WTC11 (cell line): ENCODE data around the gene SCYL1. TPM values are rescaled to one million over a fixed set of nuclear protein-coding genes. Genes with fewer than 3 reads are reported as not detected.

ENCODE experiments used
- AR ChIP-seq: fragments of 250-450 bp; sonication (Bioruptor Pico); IDR thresholded peaks from 2 replicates; pipeline ENCODE4 v1.9.0; 2021; ENCODE audit warnings: mild to moderate bottlenecking
- ATF6 ChIP-seq: sonication (generic); formaldehyde crosslinking; IDR thresholded peaks from 2 replicates; pipeline ENCODE4 v1.8.1; 2023; ENCODE audit warnings: mild to moderate bottlenecking, missing genetic modification reagents
- CBFB ChIP-seq: sonication (generic); formaldehyde crosslinking; IDR thresholded peaks from 2 replicates; pipeline ENCODE4 v1.8.1; 2022; ENCODE audit warnings: mild to moderate bottlenecking, low read depth, missing genetic modification reagents
- CREM ChIP-seq: sonication (generic); formaldehyde crosslinking; IDR thresholded peaks from 2 replicates; pipeline ENCODE4 v1.8.1; 2022; ENCODE audit warnings: mild to moderate bottlenecking, missing genetic modification reagents, moderate library complexity
- EMX1 ChIP-seq: fragments of 250-450 bp; sonication (Bioruptor Pico); IDR thresholded peaks from 2 replicates; pipeline ENCODE4 v1.8.0; 2021; ENCODE audit warnings: mild to moderate bottlenecking
- ETV6 ChIP-seq: sonication (generic); formaldehyde crosslinking; IDR thresholded peaks from 2 replicates; pipeline ENCODE4 v1.8.1; 2022; ENCODE audit warnings: mild to moderate bottlenecking, missing genetic modification reagents
- FOXJ3 ChIP-seq: sonication (generic); formaldehyde crosslinking; IDR thresholded peaks from 2 replicates; pipeline ENCODE4 v1.9.0; 2021; ENCODE audit warnings: missing genetic modification reagents, mild to moderate bottlenecking, borderline replicate concordance
- FOXK1 ChIP-seq: sonication (generic); formaldehyde crosslinking; IDR thresholded peaks from 2 replicates; pipeline ENCODE4 v1.8.0; 2022; ENCODE audit warnings: mild to moderate bottlenecking, moderate library complexity, missing genetic modification reagents
- HMGXB4 ChIP-seq: sonication (generic); formaldehyde crosslinking; IDR thresholded peaks from 2 replicates; pipeline ENCODE4 v1.8.1; 2023; ENCODE audit warnings: mild to moderate bottlenecking, moderate library complexity, missing genetic modification reagents
- JAZF1 ChIP-seq: fragments of 250-450 bp; sonication (Bioruptor Pico); IDR thresholded peaks from 2 replicates; pipeline ENCODE4 v1.9.0; 2021; ENCODE audit warnings: moderate library complexity, mild to moderate bottlenecking, inconsistent platforms
- MYBL2 ChIP-seq: sonication (generic); formaldehyde crosslinking; IDR thresholded peaks from 2 replicates; pipeline ENCODE4 v1.8.1; 2023; ENCODE audit warnings: mild to moderate bottlenecking, moderate library complexity, missing genetic modification reagents
- NFATC4 ChIP-seq: fragments of 250-450 bp; sonication (Bioruptor Pico); IDR thresholded peaks from 2 replicates; pipeline ENCODE4 v1.9.0; 2021; ENCODE audit warnings: mild to moderate bottlenecking
- NR1H2 ChIP-seq: sonication (generic); formaldehyde crosslinking; IDR thresholded peaks from 2 replicates; pipeline ENCODE4 v1.9.0; 2021; ENCODE audit warnings: mild to moderate bottlenecking, moderate library complexity, missing genetic modification reagents
- PRRX2 ChIP-seq: fragments of 250-450 bp; sonication (Bioruptor Pico); IDR thresholded peaks from 2 replicates; pipeline ENCODE4 v1.8.0; 2021; ENCODE audit warnings: mild to moderate bottlenecking
- RORB ChIP-seq: fragments of 250-450 bp; sonication (Bioruptor Pico); IDR thresholded peaks from 2 replicates; pipeline ENCODE4 v1.9.0; 2021; ENCODE audit warnings: mild to moderate bottlenecking
- TEAD1 ChIP-seq: sonication (generic); formaldehyde crosslinking; IDR thresholded peaks from 2 replicates; pipeline ENCODE4 v1.8.0; 2022; ENCODE audit warnings: mild to moderate bottlenecking, missing genetic modification reagents
- TP53 ChIP-seq: sonication (generic); formaldehyde crosslinking; IDR thresholded peaks from 2 replicates; pipeline ENCODE4 v1.8.1; 2023; ENCODE audit warnings: mild to moderate bottlenecking, missing genetic modification reagents
- USF1 ChIP-seq: sonication (generic); formaldehyde crosslinking; IDR thresholded peaks from 2 replicates; pipeline ENCODE4 v1.8.0; 2022; ENCODE audit warnings: mild to moderate bottlenecking, missing genetic modification reagents
- USF2 ChIP-seq: sonication (generic); formaldehyde crosslinking; IDR thresholded peaks from 2 replicates; pipeline ENCODE4 v1.8.1; 2023; ENCODE audit warnings: mild to moderate bottlenecking, missing genetic modification reagents, moderate library complexity
- ZMAT4 ChIP-seq: fragments of 250-450 bp; sonication (Bioruptor Pico); IDR thresholded peaks from 2 replicates; pipeline ENCODE4 v1.9.0; 2021; ENCODE audit warnings: mild to moderate bottlenecking
- ZNF281 ChIP-seq: sonication (generic); formaldehyde crosslinking; IDR thresholded peaks from 2 replicates; pipeline ENCODE4 v1.8.0; 2023; ENCODE audit warnings: mild to moderate bottlenecking, missing genetic modification reagents
- ZNF425 ChIP-seq: fragments of 250-450 bp; sonication (Bioruptor Pico); conservative IDR thresholded peaks from 2 replicates; pipeline ENCODE4 v1.9.0; 2021; ENCODE audit warnings: mild to moderate bottlenecking
- ZNF512 ChIP-seq: sonication (generic); formaldehyde crosslinking; IDR thresholded peaks from 2 replicates; pipeline ENCODE4 v1.8.1; 2022; ENCODE audit warnings: missing genetic modification reagents, borderline replicate concordance
- total RNA-seq: library from RNA; stranded (reverse); gene quantifications from 3 replicates; pipeline ENCODE4 v1.2.3, GENCODE V29; 2021

Gene SCYL1
- total RNA-seq, 1 experiment from 2014 or later = 76.8 TPM

GRCh38 chr11:65498977-65499712 lies 25.7 kb upstream of the SCYL1 start, which contains the start of gene MALAT1 (continued):
- TF ChIP-seq NR1H2 (CRISPR knock-in tag) (no peak), USF1 (CRISPR knock-in tag) (peak; percentile 54; the same call in 1 of the 2 replicates), MYBL2 (CRISPR knock-in tag) (peak; percentile 89; the same call in 1 of the 2 replicates), PRRX2 (peak; percentile 80), FOXK1 (CRISPR knock-in tag) (peak; percentile 68), TEAD1 (peak; percentile 95; the same call in 1 of the 2 replicates), CBFB (CRISPR knock-in tag) (peak; percentile 62; the same call in 1 of the 2 replicates), RORB (peak; percentile 94), JAZF1 (peak; percentile 95), ATF6 (CRISPR knock-in tag) (no peak), FOXJ3 (CRISPR knock-in tag) (0 out of 2 replicates have a peak, but pooled peaks have one; percentile 33), AR (CRISPR knock-in tag) (peak; percentile 91), ZMAT4 (CRISPR knock-in tag) (peak; percentile 98), CREM (CRISPR knock-in tag) (peak; percentile 71), ZNF512 (CRISPR knock-in tag) (0 out of 2 replicates have a peak, but pooled peaks have one; percentile 14), USF2 (CRISPR knock-in tag) (no peak), TP53 (CRISPR knock-in tag) (0 out of 2 replicates have a peak, but pooled peaks have one; percentile 58), ZNF281 (peak; percentile 70; the same call in 1 of the 2 replicates), NFATC4 (peak; percentile 89; the same call in 1 of the 2 replicates), ZNF425 (peak; percentile 93), ETV6 (peak; percentile 33; the same call in 1 of the 2 replicates), EMX1 (CRISPR knock-in tag) (peak; percentile 95), HMGXB4 (CRISPR knock-in tag) (0 out of 2 replicates have a peak, but pooled peaks have one; percentile 49)
